Spleen (tissue), 11 donors: Measurements from ENCODE around the gene ARHGEF26. TPM values are rescaled to one million over a fixed set of nuclear protein-coding genes. Genes with fewer than 3 reads are reported as not detected.

Source experiments
- DNase-seq: peaks from one replicate; pipeline ENCODE4 v3.0.0-alpha.2; 2020
- H3K27ac ChIP-seq, 8 donors: fragments of 200-600 bp; sonication (generic) in 7 of 8; 1 replicate in 4 of 8; 2 replicates in 4 of 8; pipeline versions ENCODE4 v1.5.0 to v1.8.0; 2016 to 2021; ENCODE audit warnings: inconsistent platforms in 4 of 8, mild to moderate bottlenecking in 4 of 8, moderate library complexity in 1 of 8
- H3K27me3 ChIP-seq, 7 donors: fragments of 200-600 bp; sonication (generic) in 6 of 7; replicated peaks in 1 of 7; 1 replicate in 4 of 7; 2 replicates in 3 of 7; pipeline versions ENCODE4 v1.5.0 to v1.8.0; 2016 to 2021; ENCODE audit warnings: inconsistent platforms in 3 of 7, mild to moderate bottlenecking in 1 of 7
- H3K36me3 ChIP-seq, 6 donors: fragments of 200-600 bp; sonication (generic) in 5 of 6; 1 replicate in 4 of 6; 2 replicates in 2 of 6; pipeline versions ENCODE4 v1.5.0 to v1.8.0; 2016 to 2021; ENCODE audit warnings: inconsistent platforms in 2 of 6
- H3K4me1 ChIP-seq, 6 donors: fragments of 200-600 bp; sonication (generic) in 5 of 6; 1 replicate in 3 of 6; 2 replicates in 3 of 6; pipeline versions ENCODE4 v1.5.0 to v1.8.0; 2016 to 2021; ENCODE audit warnings: inconsistent platforms in 3 of 6
- H3K4me3 ChIP-seq, 8 donors: fragments of 200-600 bp; sonication (generic) in 7 of 8; 1 replicate in 4 of 8; 2 replicates in 4 of 8; pipeline versions ENCODE4 v1.5.0 to v1.8.0; 2016 to 2021; ENCODE audit warnings: inconsistent platforms in 4 of 8, mild to moderate bottlenecking in 4 of 8, moderate library complexity in 2 of 8
- H3K9me3 ChIP-seq, 8 donors: fragments of 200-600 bp; sonication (generic) in 7 of 8; 1 replicate in 4 of 8; 2 replicates in 4 of 8; pipeline versions ENCODE4 v1.5.0 to v1.8.0; 2016 to 2021; ENCODE audit warnings: inconsistent platforms in 4 of 8
- POLR2A ChIP-seq, 3 donors: fragments of 450-650 bp; IDR thresholded peaks; one replicate each; pipeline ENCODE4 v1.5.1; 2017; ENCODE audit warnings: antibody characterized with exemption in 3 of 3, mild to moderate bottlenecking in 1 of 3
- POLR2AphosphoS5 ChIP-seq, 3 donors: sonication (generic); formaldehyde crosslinking; IDR thresholded peaks; one replicate each; pipeline ENCODE4 v1.5.1; 2017; ENCODE audit warnings: antibody characterized with exemption in 3 of 3
- whole genome bisulfite sequencing, 5 donors: extraction: QIAGEN DNeasy Blood & Tissue Kit in 3 of 5; methylation state at CpG; one replicate each; pipeline versions ENCODE4 v1.1.5 to v1.1.7; 2013 to 2018; 5-methylcytosine and 5-hydroxymethylcytosine counted together
- intact Hi-C: fragments of 100-400 bp; cut with DNase I; formaldehyde crosslinking; loops from one replicate; pipeline ENCODE4 v1.15.0; 2023; ENCODE audit warnings: low total_unique reads
- polyA plus RNA-seq, 3 donors: library from polyadenylated mRNA; stranded (reverse); fragments of 200-250 nt; gene quantifications; one replicate each; pipeline ENCODE4 v1.2.1, GENCODE V29; 2013
- total RNA-seq, 7 donors: library from RNA; depleted of rRNA in 3 of 7; stranded (reverse); fragments of >200 nt in 3 of 7; fragmentation: NEBNext Ultra II Directional in 4 of 7; extraction: Animal tissue kit (Norgen Biotek cat#: 25700) in 4 of 7; gene quantifications; one replicate each; pipeline versions ENCODE4 v1.1.0 to v1.2.1, GENCODE V29; 2016 to 2021
- TF ChIP-seq, protein P1 (sequence below), 11 experiments: fragments of 200-600 bp in 7 of 11; fragments of 450-650 bp in 4 of 11; sonication (generic) in 4 of 11; IDR thresholded peaks in 8 of 11; conservative IDR thresholded peaks in 3 of 11; 1 replicate in 7 of 11; 2 replicates in 4 of 11; pipeline versions ENCODE4 v1.4.0 to v1.8.0; 2016 to 2021; ENCODE audit warnings: antibody characterized with exemption in 11 of 11, inconsistent platforms in 4 of 11, mild to moderate bottlenecking in 1 of 11
- donor health status: healthy with polysubstance abuse.
- donor health status: DM: no; HTN: no; CAD: no; lungs with moderate emphysema.
- donor health status: DM: no; HTN: no; CAD: no.
- donor health status: Bipolar disorder and iron deficiency.
- donor health status: healthy.
- donor health status: DM: no; HTN: no; CAD: no.
- donor health status: DM: yes; HTN: yes; CAD: no.

The ARHGEF26 gene
- total and polyA plus RNA-seq, 10 donors = 0.30 to 6.3 (median 1.1) TPM

DNA sequence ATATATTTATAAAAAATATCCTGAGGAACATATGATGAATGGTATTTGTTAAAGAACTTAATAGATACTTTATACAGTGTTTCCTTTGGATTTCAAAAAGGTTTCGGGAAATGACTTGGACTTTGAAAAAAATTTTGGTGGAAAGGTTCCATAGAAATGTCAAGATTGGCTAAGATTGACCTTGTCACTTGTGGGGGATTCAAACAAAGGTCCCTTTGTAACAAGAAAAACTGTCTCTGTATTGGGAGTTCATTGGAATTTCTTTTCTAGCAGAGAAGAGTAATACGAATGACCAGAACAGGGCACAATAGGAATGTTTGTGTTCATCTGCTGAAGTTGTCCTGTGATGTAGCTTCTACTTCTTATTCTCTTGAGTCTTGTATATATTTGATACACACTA, 43.2 kb downstream of the ARHGEF26 start:
- no peak for DNase-seq
- intact Hi-C loops = no loop called here
- H3K36me3 ChIP-seq = no peaks in the 10 kb centered on the region
- H3K4me3 ChIP-seq = no peak overlapping the region
- no peak for TF ChIP-seq POLR2AphosphoS5 (IDR thresholded peaks at IDR 0.05)
- TF ChIP-seq, protein P1, sequence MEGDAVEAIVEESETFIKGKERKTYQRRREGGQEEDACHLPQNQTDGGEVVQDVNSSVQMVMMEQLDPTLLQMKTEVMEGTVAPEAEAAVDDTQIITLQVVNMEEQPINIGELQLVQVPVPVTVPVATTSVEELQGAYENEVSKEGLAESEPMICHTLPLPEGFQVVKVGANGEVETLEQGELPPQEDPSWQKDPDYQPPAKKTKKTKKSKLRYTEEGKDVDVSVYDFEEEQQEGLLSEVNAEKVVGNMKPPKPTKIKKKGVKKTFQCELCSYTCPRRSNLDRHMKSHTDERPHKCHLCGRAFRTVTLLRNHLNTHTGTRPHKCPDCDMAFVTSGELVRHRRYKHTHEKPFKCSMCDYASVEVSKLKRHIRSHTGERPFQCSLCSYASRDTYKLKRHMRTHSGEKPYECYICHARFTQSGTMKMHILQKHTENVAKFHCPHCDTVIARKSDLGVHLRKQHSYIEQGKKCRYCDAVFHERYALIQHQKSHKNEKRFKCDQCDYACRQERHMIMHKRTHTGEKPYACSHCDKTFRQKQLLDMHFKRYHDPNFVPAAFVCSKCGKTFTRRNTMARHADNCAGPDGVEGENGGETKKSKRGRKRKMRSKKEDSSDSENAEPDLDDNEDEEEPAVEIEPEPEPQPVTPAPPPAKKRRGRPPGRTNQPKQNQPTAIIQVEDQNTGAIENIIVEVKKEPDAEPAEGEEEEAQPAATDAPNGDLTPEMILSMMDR (IDR thresholded peaks at IDR 0.05 in 8 of 11, conservative IDR thresholded peaks at IDR 0.05 in 3 of 11) = no peak
- TF ChIP-seq POLR2A (IDR thresholded peaks at IDR 0.05) = no peak
- H3K4me1 ChIP-seq = no peaks in the 10 kb centered on the region
- 86 to 99% (median 89%) methylated on average over 2 of the region's 2 CpGs for WGBS, 5 donors
- no peak overlapping the region for H3K27ac ChIP-seq
- H3K9me3 ChIP-seq = no peaks in the 10 kb centered on the region
- peaks cover 0 to 2% (median 0%) of the 10 kb centered on the region in 7 donors for H3K27me3 ChIP-seq

DNA sequence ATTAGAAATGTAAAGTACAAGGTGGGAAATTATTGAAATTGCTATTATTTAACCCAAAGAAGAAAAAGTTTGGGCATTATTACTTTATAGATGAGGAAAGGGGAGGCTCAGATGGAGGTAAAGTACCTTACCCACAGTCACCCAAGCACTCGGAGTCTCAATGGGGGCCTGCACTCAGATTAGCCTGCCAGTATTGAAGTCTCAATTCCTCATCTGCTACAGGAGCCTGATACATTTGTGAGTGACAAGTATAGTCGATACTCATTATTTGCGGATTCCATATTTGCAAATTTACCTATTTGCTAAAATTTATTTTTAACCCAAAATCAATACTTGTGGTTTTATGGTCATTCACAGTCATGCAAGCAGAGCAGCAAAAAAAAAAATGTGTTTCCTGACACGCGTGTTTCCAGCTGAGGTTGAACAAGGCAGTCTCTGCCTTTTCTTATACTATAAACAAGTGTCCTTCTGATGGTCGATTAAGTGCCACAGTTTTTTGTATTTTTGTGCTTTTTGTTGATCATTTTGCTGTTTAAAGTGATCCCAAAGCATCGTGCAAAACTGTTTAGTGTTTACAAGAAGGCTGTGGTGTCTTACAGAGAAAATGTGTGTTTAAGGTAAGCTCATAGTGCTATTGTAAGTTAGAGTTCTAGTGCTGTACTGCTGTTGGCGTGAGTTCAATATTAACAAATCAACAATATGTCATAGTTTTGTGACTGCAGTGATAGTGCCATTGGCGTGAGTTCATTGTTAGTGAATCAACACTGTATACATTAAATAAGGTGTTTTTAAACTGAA, 48.0 kb downstream of the ARHGEF26 start:
- TF ChIP-seq POLR2A (IDR thresholded peaks at IDR 0.05) = no peak
- TF ChIP-seq, protein P1 (IDR thresholded peaks at IDR 0.05 in 8 of 11, conservative IDR thresholded peaks at IDR 0.05 in 3 of 11) = no peak
- no peaks in the 10 kb centered on the region for H3K9me3 ChIP-seq
- no peaks in the 10 kb centered on the region for H3K4me1 ChIP-seq
- 78 to 90% (median 82%) methylated on average over 9 of the region's 9 CpGs for WGBS, 5 donors
- H3K27me3 ChIP-seq = peaks cover 0 to 2% (median 0%) of the 10 kb centered on the region in 7 donors
- no peak overlapping the region for H3K4me3 ChIP-seq
- no peaks in the 10 kb centered on the region for H3K36me3 ChIP-seq
- no peak overlapping the region for H3K27ac ChIP-seq
- no peak for DNase-seq
- intact Hi-C loops = no loop called here

DNA sequence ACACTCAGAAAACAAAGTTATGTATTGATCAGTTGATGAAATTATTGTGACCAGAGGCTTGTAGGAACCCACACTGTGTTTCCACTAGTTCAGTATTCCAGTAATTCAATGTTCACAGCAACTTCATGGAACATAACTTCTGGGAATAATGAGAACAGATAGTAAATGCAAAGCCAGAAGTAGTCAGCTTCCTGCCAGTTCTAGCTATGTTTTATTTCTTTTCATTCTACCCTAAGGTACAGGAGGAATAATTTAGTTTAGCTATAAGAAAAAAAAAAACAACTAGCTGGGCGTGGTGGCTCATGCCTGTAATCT, 48.6 kb downstream of the ARHGEF26 start:
- no peak for TF ChIP-seq POLR2AphosphoS5 (IDR thresholded peaks at IDR 0.05)
- TF ChIP-seq POLR2A (IDR thresholded peaks at IDR 0.05) = no peak
- TF ChIP-seq, protein P1 (IDR thresholded peaks at IDR 0.05 in 8 of 11, conservative IDR thresholded peaks at IDR 0.05 in 3 of 11) = no peak
- Histone ChIP-seq H3K36me3 (no peaks in the 10 kb centered on the region), H3K9me3 (no peaks in the 10 kb centered on the region), H3K27ac (no peak overlapping the region), H3K4me3 (no peak overlapping the region), H3K27me3 (peaks cover 0 to 2% (median 0%) of the 10 kb centered on the region in 7 donors), H3K4me1 (no peaks in the 10 kb centered on the region)
- WGBS, 5 donors = 63 to 88% (median 80%) methylated on average over 1 of the region's 1 CpG
- DNase-seq = no peak
- intact Hi-C loops = no loop called here

DNA sequence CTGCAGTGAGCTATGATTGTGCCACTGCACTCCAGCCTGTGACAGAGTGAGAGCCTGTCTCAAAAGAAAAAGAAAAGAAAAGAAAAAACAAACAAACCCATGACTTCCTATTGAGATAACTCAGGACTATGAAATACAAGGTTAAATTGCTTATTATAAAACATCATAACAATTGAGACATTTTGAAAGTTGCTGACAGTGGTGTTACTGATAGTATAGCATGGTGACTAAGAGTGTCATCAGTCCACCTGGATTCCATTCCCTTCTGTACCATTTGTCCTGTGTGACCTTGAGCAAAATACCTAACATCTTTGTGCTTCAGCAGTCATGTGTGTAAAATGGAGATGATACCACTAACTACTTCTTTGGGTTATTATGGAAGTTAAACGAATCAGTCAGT, 49.1 kb downstream of the ARHGEF26 start:
- no peak for DNase-seq
- no peaks in the 10 kb centered on the region for H3K9me3 ChIP-seq
- no peaks in the 10 kb centered on the region for H3K36me3 ChIP-seq
- no peaks in the 10 kb centered on the region for H3K4me1 ChIP-seq
- no peak overlapping the region for H3K27ac ChIP-seq
- 85 to 100% (median 93%) methylated on average over 1 of the region's 1 CpG for WGBS, 5 donors
- TF ChIP-seq POLR2A (IDR thresholded peaks at IDR 0.05) (no peak), POLR2AphosphoS5 (IDR thresholded peaks at IDR 0.05) (no peak)
- TF ChIP-seq, protein P1 (IDR thresholded peaks at IDR 0.05 in 8 of 11, conservative IDR thresholded peaks at IDR 0.05 in 3 of 11) = no peak
- intact Hi-C loops = no loop called here
- no peak overlapping the region for H3K4me3 ChIP-seq
- peaks cover 0 to 2% (median 0%) of the 10 kb centered on the region in 7 donors for H3K27me3 ChIP-seq
